ENCODE measurements around the gene SLFN14. TPM values are rescaled to one million over a fixed set of nuclear protein-coding genes. Genes with fewer than 3 reads are reported as not detected.
"Not testable (repeated sequence)": the region's sequence is repeated elsewhere in the genome, so short reads cannot be mapped to it uniquely, and the experiment has no call there.

SLFN14 gene
- total and polyA plus RNA-seq, 2 experiments from 2014 or later = 0.12 to 0.21 TPM

DNA sequence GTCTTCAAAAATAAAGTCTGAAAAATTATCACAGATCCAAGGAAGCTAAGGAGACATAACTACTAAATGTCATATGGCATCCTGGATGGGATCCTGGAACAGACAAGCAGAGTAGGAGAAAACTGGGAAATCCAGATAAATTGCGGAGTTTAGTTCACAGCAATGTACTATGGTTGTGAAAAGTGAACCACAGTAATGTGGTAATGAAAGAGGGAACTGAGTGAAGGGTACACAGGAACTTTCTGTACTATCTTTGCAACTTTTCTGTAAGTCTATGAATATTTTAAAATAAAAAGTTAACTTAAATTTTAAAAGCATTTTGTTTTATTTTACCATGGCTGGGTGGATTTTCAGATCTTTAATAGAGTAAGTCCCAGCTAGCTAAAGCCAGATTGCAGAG, 39.5 kb downstream of the SLFN14 start:
- Histone ChIP-seq H3K27ac (no peak overlapping the region), H3K27me3 (peaks cover 56% of the 10 kb centered on the region), H3K4me1 (ENCODE audit: low read depth) (no peaks in the 10 kb centered on the region), H3K9me3 (ENCODE audit: low read depth) (no peaks in the 10 kb centered on the region), H3K36me3 (no peaks in the 10 kb centered on the region), H3K4me3 (no peak overlapping the region)
- TF ChIP-seq, protein P1, sequence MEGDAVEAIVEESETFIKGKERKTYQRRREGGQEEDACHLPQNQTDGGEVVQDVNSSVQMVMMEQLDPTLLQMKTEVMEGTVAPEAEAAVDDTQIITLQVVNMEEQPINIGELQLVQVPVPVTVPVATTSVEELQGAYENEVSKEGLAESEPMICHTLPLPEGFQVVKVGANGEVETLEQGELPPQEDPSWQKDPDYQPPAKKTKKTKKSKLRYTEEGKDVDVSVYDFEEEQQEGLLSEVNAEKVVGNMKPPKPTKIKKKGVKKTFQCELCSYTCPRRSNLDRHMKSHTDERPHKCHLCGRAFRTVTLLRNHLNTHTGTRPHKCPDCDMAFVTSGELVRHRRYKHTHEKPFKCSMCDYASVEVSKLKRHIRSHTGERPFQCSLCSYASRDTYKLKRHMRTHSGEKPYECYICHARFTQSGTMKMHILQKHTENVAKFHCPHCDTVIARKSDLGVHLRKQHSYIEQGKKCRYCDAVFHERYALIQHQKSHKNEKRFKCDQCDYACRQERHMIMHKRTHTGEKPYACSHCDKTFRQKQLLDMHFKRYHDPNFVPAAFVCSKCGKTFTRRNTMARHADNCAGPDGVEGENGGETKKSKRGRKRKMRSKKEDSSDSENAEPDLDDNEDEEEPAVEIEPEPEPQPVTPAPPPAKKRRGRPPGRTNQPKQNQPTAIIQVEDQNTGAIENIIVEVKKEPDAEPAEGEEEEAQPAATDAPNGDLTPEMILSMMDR (IDR thresholded peaks at IDR 0.05; ENCODE audit: low read depth, low read length) = no peak
- no peak for DNase-seq (ENCODE audit: low read depth in 1 of 2, low spot score in 1 of 2)

- H3K36me3 ChIP-seq = no peaks in the 10 kb centered on the region
- DNase-seq (ENCODE audit: low read depth in 1 of 2, low spot score in 1 of 2) = no peak
- H3K9me3 ChIP-seq (ENCODE audit: low read depth) = no peaks in the 10 kb centered on the region
- H3K4me3 ChIP-seq = no peak overlapping the region
- no peaks in the 10 kb centered on the region for H3K4me1 ChIP-seq (ENCODE audit: low read depth)
- H3K27me3 ChIP-seq = peaks cover 59% of the 10 kb centered on the region
- TF ChIP-seq, protein P1 (IDR thresholded peaks at IDR 0.05; ENCODE audit: low read depth, low read length) = no peak
- H3K27ac ChIP-seq = no peak overlapping the region
Measured at GRCh38 chr17:35519906-35520442, 40.6 kb downstream of the SLFN14 start.

GRCh38 chr17:35519439-35519838, 41.2 kb downstream of the SLFN14 start:
- no peaks in the 10 kb centered on the region for H3K36me3 ChIP-seq
- DNase-seq (ENCODE audit: low read depth in 1 of 2, low spot score in 1 of 2) = no peak
- H3K4me1 ChIP-seq (ENCODE audit: low read depth) = no peaks in the 10 kb centered on the region
- TF ChIP-seq, protein P1 (IDR thresholded peaks at IDR 0.05; ENCODE audit: low read depth, low read length) = no peak
- no peak overlapping the region for H3K27ac ChIP-seq
- H3K27me3 ChIP-seq = peaks cover 63% of the 10 kb centered on the region
- H3K4me3 ChIP-seq = no peak overlapping the region
- no peaks in the 10 kb centered on the region for H3K9me3 ChIP-seq (ENCODE audit: low read depth)

DNA sequence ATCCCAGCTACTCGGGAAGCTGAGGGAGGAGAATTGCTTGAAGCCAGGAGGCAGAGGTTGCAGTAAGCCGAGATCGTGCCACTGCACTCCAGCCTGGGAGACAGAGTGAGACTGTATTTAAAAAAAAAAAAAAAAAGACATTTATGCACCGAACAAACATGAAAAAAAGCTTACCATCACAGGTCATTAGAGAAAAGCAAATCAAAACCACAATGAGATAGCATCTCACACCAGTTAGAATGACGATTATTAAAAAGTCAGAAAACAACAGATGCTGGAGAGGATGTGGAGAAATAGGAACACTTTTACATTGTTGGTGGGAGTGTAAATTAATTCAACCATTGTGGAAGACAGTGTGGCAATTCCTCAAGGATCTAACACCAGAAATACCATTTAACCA, 42.2 kb downstream of the SLFN14 start:
- H3K27me3 ChIP-seq = peaks cover 59% of the 10 kb centered on the region
- not testable (repeated sequence) for H3K4me3 ChIP-seq; DNase-seq (ENCODE audit: low read depth in 1 of 2, low spot score in 1 of 2); H3K27ac ChIP-seq; H3K4me1 ChIP-seq (ENCODE audit: low read depth); H3K36me3 ChIP-seq; H3K9me3 ChIP-seq (ENCODE audit: low read depth)

- H3K9me3 ChIP-seq (ENCODE audit: low read depth) = no peaks in the 10 kb centered on the region
- no peak for DNase-seq (ENCODE audit: low read depth in 1 of 2, low spot score in 1 of 2)
Measured at GRCh38 chr17:35515027-35515426, 45.6 kb downstream of the SLFN14 start.

DNA sequence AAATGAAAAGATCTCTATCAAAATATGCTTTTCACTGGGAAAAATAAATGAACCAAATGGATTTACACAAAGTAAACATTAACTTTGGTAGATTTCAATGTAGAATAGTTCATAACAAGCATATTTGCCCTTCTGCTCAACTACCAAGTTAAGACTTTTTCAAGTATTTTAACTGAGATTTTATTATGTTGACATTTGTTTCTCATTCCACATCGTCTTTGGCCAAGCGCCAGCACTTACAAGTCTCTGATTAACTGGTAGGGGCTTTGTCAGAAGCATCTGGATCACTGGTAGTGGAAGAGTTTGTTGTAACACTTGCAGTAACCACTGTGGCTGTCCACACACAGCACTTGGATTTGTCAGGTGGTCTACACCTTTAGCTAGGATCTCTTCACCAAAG, 46.1 kb downstream of the SLFN14 start:
- Histone ChIP-seq H3K27me3 (peaks cover 28% of the 10 kb centered on the region), H3K4me3 (no peak overlapping the region), H3K9me3 (ENCODE audit: low read depth) (no peaks in the 10 kb centered on the region), H3K36me3 (no peaks in the 10 kb centered on the region), H3K4me1 (ENCODE audit: low read depth) (no peaks in the 10 kb centered on the region), H3K27ac (no peak overlapping the region)
- DNase-seq (ENCODE audit: low read depth in 1 of 2, low spot score in 1 of 2) = no peak
- TF ChIP-seq, protein P1 (IDR thresholded peaks at IDR 0.05; ENCODE audit: low read depth, low read length) = no peak

More at GRCh38 chr17:35515027-35515426, 45.6 kb downstream of the SLFN14 start:
- Histone ChIP-seq H3K36me3 (no peaks in the 10 kb centered on the region), H3K4me3 (no peak overlapping the region), H3K27ac (no peak overlapping the region), H3K27me3 (peaks cover 32% of the 10 kb centered on the region), H3K4me1 (ENCODE audit: low read depth) (no peaks in the 10 kb centered on the region)
- TF ChIP-seq, protein P1 (IDR thresholded peaks at IDR 0.05; ENCODE audit: low read depth, low read length) = no peak

Other genes starting within 250 kb of the SLFN14 start
- gene SLFN11, start 187.2 kb downstream of the SLFN14 start, total RNA-seq = not detected in 2 replicates
- not detected in 2 replicates for gene SLFN11, start 187.2 kb downstream of the SLFN14 start, polyA plus RNA-seq
- gene SLFN12, start 128.3 kb downstream of the SLFN14 start, total RNA-seq = 0.81 and 1.0 TPM in 2 replicates
- 0.18 and 0.46 TPM in 2 replicates for gene SLFN12, start 128.3 kb downstream of the SLFN14 start, polyA plus RNA-seq
- gene SLFN13, start 112.1 kb downstream of the SLFN14 start, total RNA-seq = 3.5 and 7.9 TPM in 2 replicates
- gene SLFN13, start 112.1 kb downstream of the SLFN14 start, polyA plus RNA-seq = 4.2 and 5.9 TPM in 2 replicates
- not detected in 2 replicates for gene SLFN12L, start 23.1 kb downstream of the SLFN14 start, total RNA-seq
- gene SLFN12L, start 23.1 kb downstream of the SLFN14 start, polyA plus RNA-seq = not detected in 2 replicates
- gene PEX12, start 17.8 kb upstream of the SLFN14 start, total RNA-seq = 8.3 and 8.6 TPM in 2 replicates
- gene PEX12, start 17.8 kb upstream of the SLFN14 start, polyA plus RNA-seq = 6.1 and 9.7 TPM in 2 replicates
- 83.5 and 90.9 TPM in 2 replicates for gene AP2B1, start 26.5 kb upstream of the SLFN14 start, total RNA-seq
- gene AP2B1, start 26.5 kb upstream of the SLFN14 start, polyA plus RNA-seq = 54.7 and 89.2 TPM in 2 replicates
- gene RASL10B, start 170.8 kb upstream of the SLFN14 start, total RNA-seq = 108 and 116 TPM in 2 replicates
- gene RASL10B, start 170.8 kb upstream of the SLFN14 start, polyA plus RNA-seq = 71.6 and 94.4 TPM in 2 replicates
- 0.18 TPM in 1 of 2 replicates, not detected in the other for gene GAS2L2, start 192.4 kb upstream of the SLFN14 start, total RNA-seq
- gene GAS2L2, start 192.4 kb upstream of the SLFN14 start, polyA plus RNA-seq = 0.11 TPM in 1 of 2 replicates, not detected in the other
- 0.21 and 0.74 TPM in 2 replicates for gene C17orf50, start 200.1 kb upstream of the SLFN14 start, total RNA-seq
- gene C17orf50, start 200.1 kb upstream of the SLFN14 start, polyA plus RNA-seq = 0.51 and 1.2 TPM in 2 replicates
- gene MMP28, start 234.8 kb upstream of the SLFN14 start, total RNA-seq = 0.39 TPM in 1 of 2 replicates, not detected in the other
- 0.84 and 0.94 TPM in 2 replicates for gene MMP28, start 234.8 kb upstream of the SLFN14 start, polyA plus RNA-seq
- 33.4 and 75.2 TPM in 2 replicates for gene TAF15, start 248.7 kb upstream of the SLFN14 start, total RNA-seq
- gene TAF15, start 248.7 kb upstream of the SLFN14 start, polyA plus RNA-seq = 27.2 and 31.1 TPM in 2 replicates